GM18505 (cell line): ENCODE results near the gene CASQ2.

Experiments used
- ATAC-seq: cut with Tn5 transposase; IDR thresholded peaks from one replicate; pipeline ENCODE4 v1.9.1; 2021; ENCODE audit not compliant: unreplicated experiment
- POLR2A ChIP-seq: IDR thresholded peaks from 4 replicates; pipeline ENCODE4 v1.6.1; 2011; ENCODE audit warnings: borderline replicate concordance; ENCODE audit not compliant: insufficient read depth, insufficient read length; ENCODE audit errors: extremely low read depth

Gene CASQ2

GRCh38 chr1:115765091-115765490 lies 3.4 kb downstream of the CASQ2 start:
- TF ChIP-seq POLR2A: no peak
- ATAC-seq: no peak

GRCh38 chr1:115764541-115764940 lies 4.0 kb downstream of the CASQ2 start:
- ATAC-seq: no peak

DNA sequence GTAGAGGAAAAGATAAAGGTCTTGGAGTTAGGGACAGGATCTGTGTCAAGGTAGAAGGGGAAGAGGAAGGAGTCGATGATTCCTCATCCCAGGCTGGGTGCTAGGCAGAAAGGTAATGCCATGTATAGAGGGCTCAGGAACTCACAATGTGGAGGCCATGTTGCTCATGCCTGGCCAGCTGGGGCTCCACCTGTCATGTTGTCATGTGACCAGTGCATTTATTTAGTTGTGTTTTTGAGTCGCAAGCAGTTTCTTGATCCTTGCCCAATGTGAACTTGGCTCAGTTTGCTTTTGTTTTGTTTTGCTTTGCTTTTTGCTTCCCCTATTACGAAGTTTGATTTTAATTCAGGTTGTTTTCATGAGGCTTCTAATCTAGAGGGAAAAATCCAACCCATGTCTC lies 5.7 kb downstream of the CASQ2 start:
- ATAC-seq: no peak
- no peak for TF ChIP-seq POLR2A

More at GRCh38 chr1:115764541-115764940, 4.0 kb downstream of the CASQ2 start:
- TF ChIP-seq POLR2A: no peak

- no peak for TF ChIP-seq POLR2A
- ATAC-seq: no peak
These were observed 6.8 kb downstream of the CASQ2 start for GRCh38 chr1:115761601-115762302.

- no peak for ATAC-seq
- TF ChIP-seq POLR2A: no peak
These were observed 10.7 kb downstream of the CASQ2 start for GRCh38 chr1:115757856-115758255.

DNA sequence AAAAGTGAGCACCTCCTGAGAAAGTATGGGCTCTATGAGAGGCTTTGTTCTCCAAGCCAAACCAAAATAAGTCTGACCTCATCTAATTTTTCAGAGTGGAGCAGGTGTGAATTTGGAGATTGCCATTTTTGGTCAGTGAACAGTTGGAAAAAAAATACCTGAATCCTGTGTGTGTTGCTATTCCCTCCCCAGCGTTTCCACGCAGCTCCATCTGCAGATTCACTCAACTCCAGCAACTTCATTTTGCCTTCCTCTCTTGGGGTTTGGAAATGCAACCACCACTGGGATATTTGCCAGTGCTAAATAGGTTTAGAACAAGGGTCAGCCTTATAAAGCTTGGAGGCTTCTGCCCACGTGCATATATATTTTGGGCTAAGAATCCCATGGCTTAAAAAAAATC lies 11.2 kb downstream of the CASQ2 start:
- no peak for ATAC-seq
- no peak for TF ChIP-seq POLR2A

GRCh38 chr1:115755456-115756370 lies 12.8 kb downstream of the CASQ2 start:
- no peak for ATAC-seq
- TF ChIP-seq POLR2A: no peak

DNA sequence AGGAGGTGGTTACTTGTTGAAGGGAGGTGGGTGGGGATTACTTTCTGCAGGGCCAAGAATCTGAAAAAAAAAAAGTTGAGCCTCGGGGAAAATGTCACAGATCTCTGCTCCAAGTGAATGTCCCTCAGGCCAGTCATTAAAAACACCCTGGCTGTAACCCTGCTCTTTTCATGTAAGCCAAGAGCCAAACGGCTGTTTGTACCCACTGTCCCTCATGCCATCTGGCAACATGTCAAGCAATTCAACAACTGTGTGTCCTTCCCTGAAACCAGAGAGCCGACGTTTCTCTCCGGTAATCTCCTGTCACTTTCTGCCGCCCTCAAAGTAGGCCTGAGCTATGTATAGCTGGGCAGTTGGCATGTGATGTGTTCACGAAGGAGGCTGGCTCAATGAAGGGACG lies 14.7 kb downstream of the CASQ2 start:
- no peak for ATAC-seq
- no peak for TF ChIP-seq POLR2A

- TF ChIP-seq POLR2A: no peak
- ATAC-seq: no peak
These were observed 15.2 kb downstream of the CASQ2 start for GRCh38 chr1:115753361-115753760.

DNA sequence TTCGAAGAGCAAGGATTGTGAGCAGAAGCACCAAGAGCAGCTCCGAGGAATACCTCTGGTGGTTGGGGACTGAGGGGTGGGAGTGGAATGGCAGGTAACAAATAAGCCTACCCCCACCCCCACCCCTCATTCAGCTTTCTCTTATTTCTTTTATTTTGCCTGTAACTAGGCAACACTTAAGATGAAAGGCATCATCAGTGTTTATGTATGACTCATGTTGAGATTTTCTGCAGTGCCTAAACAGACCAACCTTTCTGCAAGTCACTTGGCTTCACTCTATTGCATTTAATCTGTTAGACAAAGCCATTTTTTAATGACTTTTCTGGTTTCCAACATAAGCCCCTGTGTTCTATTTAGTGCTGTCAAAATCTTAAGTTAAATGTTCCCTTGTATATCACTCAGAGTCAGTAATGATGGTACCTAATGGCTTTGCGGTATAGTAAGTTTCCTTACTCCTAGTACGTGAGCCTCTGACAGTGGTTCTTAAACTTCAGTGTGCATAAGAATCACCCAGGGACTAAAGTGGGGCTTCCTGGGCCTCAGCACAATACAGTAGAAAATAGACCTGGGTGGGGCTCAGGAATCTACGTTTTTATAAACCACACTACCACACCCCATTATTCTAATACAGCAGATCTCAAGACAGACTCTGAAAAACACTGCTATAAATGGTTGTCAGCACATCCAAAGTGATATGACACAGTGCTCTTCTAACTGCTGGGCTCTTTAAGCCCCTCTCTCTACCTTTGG lies 19.9 kb downstream of the CASQ2 start:
- no peak for TF ChIP-seq POLR2A
- ATAC-seq: no peak

- no peak for TF ChIP-seq POLR2A
- no peak for ATAC-seq
These were observed 22.4 kb downstream of the CASQ2 start for GRCh38 chr1:115746021-115746690.

DNA sequence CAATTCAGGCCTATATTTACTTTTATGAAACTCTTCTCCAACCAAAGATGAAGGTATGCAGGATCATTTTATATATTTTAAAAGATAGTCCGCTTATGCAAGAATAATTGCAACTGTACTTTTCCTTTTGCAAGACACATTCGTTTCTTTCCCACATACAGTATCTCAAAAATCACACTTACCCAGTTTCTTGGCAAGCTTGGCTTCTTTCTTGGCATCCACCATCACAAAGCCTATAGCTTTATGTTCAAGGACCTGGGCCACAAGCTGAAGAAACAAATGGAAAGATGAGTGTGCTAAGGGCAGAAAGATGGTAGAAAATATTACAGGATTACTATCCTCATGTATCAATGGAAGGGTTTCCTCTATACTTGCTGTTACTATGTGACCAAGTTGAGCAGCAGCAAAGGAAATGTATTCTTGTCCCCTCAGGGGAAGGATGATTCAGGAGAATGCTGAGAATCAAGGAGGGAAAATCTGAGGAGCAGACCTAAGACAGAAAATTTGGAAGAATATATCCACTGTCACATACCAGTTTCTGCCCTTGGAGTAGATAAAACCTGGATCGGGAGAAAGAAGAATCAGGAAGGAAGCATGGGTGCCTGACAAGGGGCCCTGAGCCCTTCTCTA lies 23.8 kb downstream of the CASQ2 start:
- TF ChIP-seq POLR2A: no peak
- no peak for ATAC-seq
